ENCODE data around the gene DLG1. TPM values are rescaled to one million over a fixed set of nuclear protein-coding genes. Genes with fewer than 3 reads are reported as not detected.

The DLG1 gene
- total RNA-seq, 1 donor from 2014 or later: 80.2 TPM

DNA sequence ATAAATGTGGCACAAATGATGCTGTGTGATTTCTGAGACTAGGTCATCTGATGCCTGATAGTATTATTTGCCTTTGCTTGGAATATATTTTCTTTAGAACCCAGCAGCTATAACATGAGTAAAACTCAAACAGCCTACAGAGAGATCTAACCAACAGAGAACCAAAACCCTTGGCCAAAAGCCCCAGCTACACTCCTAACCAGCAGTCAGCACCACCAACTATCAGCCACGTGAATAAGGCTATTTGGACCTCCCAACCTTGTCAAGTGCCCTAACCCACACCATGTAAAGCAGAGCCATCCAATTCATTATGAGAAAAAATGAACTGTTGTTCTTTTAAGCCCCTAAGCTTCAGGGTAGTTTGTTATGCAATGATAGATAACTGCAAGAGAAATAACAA, 154.2 kb downstream of the DLG1 start:
- Histone ChIP-seq H3K9me3 (no peaks in the 10 kb centered on the region), H3K36me3 (peaks cover 13% of the 10 kb centered on the region), H3K4me3 (no peak overlapping the region), H3K4me1 (no peaks in the 10 kb centered on the region), H3K27me3 (ENCODE audit: low read depth) (no peaks in the 10 kb centered on the region), H3K27ac (no peak overlapping the region)
- no peak for DNase-seq
- TF ChIP-seq, protein P1, sequence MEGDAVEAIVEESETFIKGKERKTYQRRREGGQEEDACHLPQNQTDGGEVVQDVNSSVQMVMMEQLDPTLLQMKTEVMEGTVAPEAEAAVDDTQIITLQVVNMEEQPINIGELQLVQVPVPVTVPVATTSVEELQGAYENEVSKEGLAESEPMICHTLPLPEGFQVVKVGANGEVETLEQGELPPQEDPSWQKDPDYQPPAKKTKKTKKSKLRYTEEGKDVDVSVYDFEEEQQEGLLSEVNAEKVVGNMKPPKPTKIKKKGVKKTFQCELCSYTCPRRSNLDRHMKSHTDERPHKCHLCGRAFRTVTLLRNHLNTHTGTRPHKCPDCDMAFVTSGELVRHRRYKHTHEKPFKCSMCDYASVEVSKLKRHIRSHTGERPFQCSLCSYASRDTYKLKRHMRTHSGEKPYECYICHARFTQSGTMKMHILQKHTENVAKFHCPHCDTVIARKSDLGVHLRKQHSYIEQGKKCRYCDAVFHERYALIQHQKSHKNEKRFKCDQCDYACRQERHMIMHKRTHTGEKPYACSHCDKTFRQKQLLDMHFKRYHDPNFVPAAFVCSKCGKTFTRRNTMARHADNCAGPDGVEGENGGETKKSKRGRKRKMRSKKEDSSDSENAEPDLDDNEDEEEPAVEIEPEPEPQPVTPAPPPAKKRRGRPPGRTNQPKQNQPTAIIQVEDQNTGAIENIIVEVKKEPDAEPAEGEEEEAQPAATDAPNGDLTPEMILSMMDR (IDR thresholded peaks at IDR 0.05): no peak
- ATAC-seq: no peak
- intact Hi-C loops (cut with DNase I): no loop called here

DNA sequence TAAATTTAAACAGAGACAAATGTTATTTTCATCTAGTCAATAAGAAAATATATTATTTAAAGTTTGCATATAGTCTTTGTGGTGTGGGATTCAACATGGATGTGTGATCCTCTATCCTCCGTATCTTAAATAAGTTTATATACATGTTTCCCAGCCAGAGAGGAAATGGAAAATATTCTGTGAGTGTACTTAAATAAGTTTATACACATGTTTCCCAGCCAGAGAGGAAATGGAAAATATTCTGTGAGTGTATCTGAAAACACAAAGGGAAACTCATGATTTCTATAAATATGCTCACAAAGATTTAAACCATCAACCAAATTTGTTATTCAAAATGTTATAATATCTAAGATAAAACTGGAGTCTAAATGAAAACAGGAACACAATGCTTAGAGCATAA, 158.8 kb downstream of the DLG1 start:
- peaks cover 37% of the 10 kb centered on the region for H3K36me3 ChIP-seq

GRCh38 chr3:197137751-197138150, 160.7 kb downstream of the DLG1 start:
- intact Hi-C loops (cut with DNase I): no loop called here
- no peak for ATAC-seq
- Histone ChIP-seq H3K9me3 (no peaks in the 10 kb centered on the region), H3K27ac (no peak overlapping the region), H3K36me3 (peaks cover 49% of the 10 kb centered on the region), H3K4me3 (no peak overlapping the region), H3K4me1 (no peaks in the 10 kb centered on the region), H3K27me3 (ENCODE audit: low read depth) (no peaks in the 10 kb centered on the region)
- DNase-seq: peak; percentile 69
- TF ChIP-seq, protein P1 (IDR thresholded peaks at IDR 0.05): no peak

More for the DNA sequence above, 158.8 kb downstream of the DLG1 start:
- no peak overlapping the region for H3K4me3 ChIP-seq
- TF ChIP-seq, protein P1 (IDR thresholded peaks at IDR 0.05): no peak
- H3K9me3 ChIP-seq: no peaks in the 10 kb centered on the region
- no peaks in the 10 kb centered on the region for H3K4me1 ChIP-seq
- ATAC-seq (no peak), DNase-seq (no peak)
- H3K27me3 ChIP-seq (ENCODE audit: low read depth): no peaks in the 10 kb centered on the region
- no peak overlapping the region for H3K27ac ChIP-seq
- intact Hi-C loops (cut with DNase I): no loop called here

GRCh38 chr3:197136744-197137143, 161.7 kb downstream of the DLG1 start:
- Histone ChIP-seq H3K27ac (no peak overlapping the region), H3K9me3 (no peaks in the 10 kb centered on the region), H3K36me3 (peaks cover 49% of the 10 kb centered on the region), H3K4me1 (no peaks in the 10 kb centered on the region), H3K4me3 (no peak overlapping the region), H3K27me3 (ENCODE audit: low read depth) (no peaks in the 10 kb centered on the region)
- no peak for DNase-seq
- intact Hi-C loops (cut with DNase I): no loop called here
- TF ChIP-seq, protein P1 (IDR thresholded peaks at IDR 0.05): no peak
- no peak for ATAC-seq

DNA sequence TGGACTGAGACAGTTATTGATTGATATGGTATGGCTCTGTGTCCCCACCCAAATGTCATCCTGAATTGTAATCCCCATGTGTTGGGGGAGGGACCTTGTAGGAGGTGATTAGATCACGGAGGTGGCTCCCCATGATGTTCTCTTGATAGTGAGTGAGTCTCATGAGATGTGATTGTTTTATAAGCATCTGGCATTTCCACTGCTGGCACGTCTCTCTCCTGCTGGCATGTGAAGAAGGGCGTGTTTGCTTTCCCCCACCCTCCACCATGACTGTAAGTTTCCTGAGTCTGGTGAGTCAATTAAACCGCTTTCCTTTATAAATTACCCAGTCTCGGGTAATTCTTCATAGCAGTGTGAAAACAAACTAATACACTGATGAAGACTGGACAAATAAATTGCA, 163.2 kb downstream of the DLG1 start:
- ATAC-seq: no peak
- H3K4me1 ChIP-seq: no peaks in the 10 kb centered on the region
- H3K4me3 ChIP-seq: no peak overlapping the region
- DNase-seq: no peak
- no peaks in the 10 kb centered on the region for H3K27me3 ChIP-seq (ENCODE audit: low read depth)
- peaks cover 50% of the 10 kb centered on the region for H3K36me3 ChIP-seq
- H3K9me3 ChIP-seq: no peaks in the 10 kb centered on the region
- no peak overlapping the region for H3K27ac ChIP-seq
- TF ChIP-seq, protein P1 (IDR thresholded peaks at IDR 0.05): no peak
- intact Hi-C loops (cut with DNase I): no loop called here

All from lower lobe of right lung (tissue), 2 donors.